DND-41 (cell line): ENCODE results near the gene ARF1.

Source experiments
- ATAC-seq: fragments of 200-7000 bp; cut with Tn5 transposase; 3 replicates; pipeline ENCODE4 v1.9.1; 2021; ENCODE audit warnings: low read depth; ENCODE audit not compliant: insufficient read depth
- DNase-seq: peaks from one replicate; pipeline ENCODE4 v3.0.0-alpha.2; 2020
- H2AFZ ChIP-seq: 2 replicates; pipeline ENCODE4 v1.6.0; 2012; ENCODE audit warnings: low read depth, low read length
- H3K27ac ChIP-seq: 2 replicates; pipeline ENCODE4 v1.5.1; 2012; ENCODE audit warnings: low read length, inconsistent platforms
- H3K27me3 ChIP-seq: fragments of 200-600 bp; sonication (generic); 2 replicates; pipeline ENCODE4 v1.6.0; 2012; ENCODE audit warnings: low read length, mild to moderate bottlenecking, inconsistent platforms; ENCODE audit not compliant: insufficient read depth, poor library complexity
- H3K36me3 ChIP-seq: 2 replicates; pipeline ENCODE4 v1.5.1; 2012; ENCODE audit warnings: low read length, inconsistent platforms; ENCODE audit not compliant: insufficient read depth
- H3K4me1 ChIP-seq: 2 replicates; pipeline ENCODE4 v1.5.1; 2012; ENCODE audit warnings: mild to moderate bottlenecking, low read length; ENCODE audit not compliant: insufficient read depth
- H3K4me2 ChIP-seq: 2 replicates; pipeline ENCODE4 v1.6.0; 2012; ENCODE audit warnings: mild to moderate bottlenecking, moderate library complexity, low read length, inconsistent platforms; ENCODE audit not compliant: insufficient read depth
- H3K4me3 ChIP-seq, 2 experiments: fragments of 200-600 bp in 1 of 2; shearing (Covaris generic) in 1 of 2; 2 replicates each; pipeline ENCODE4 v1.5.1; 2012 to 2016; ENCODE audit warnings: inconsistent platforms in 2 of 2, low read length in 2 of 2, mild to moderate bottlenecking in 2 of 2, low read depth in 1 of 2, moderate library complexity in 1 of 2
- H3K79me2 ChIP-seq: 2 replicates; pipeline ENCODE4 v1.6.0; 2012; ENCODE audit warnings: low read length, inconsistent platforms; ENCODE audit not compliant: insufficient read depth
- H3K9ac ChIP-seq: 2 replicates; pipeline ENCODE4 v1.6.0; 2012; ENCODE audit warnings: low read depth, mild to moderate bottlenecking, inconsistent platforms, low read length, moderate library complexity
- H3K9me3 ChIP-seq: 2 replicates; pipeline ENCODE4 v1.5.1; 2012; ENCODE audit warnings: low read length, moderate library complexity, mild to moderate bottlenecking, inconsistent platforms; ENCODE audit not compliant: insufficient read depth, severe bottlenecking
- H4K20me1 ChIP-seq: 2 replicates; pipeline ENCODE4 v1.6.0; 2012; ENCODE audit warnings: low read length; ENCODE audit not compliant: insufficient read depth
- CTCF ChIP-seq: IDR thresholded peaks from 2 replicates; pipeline ENCODE4 v1.5.1; 2012; ENCODE audit warnings: borderline replicate concordance, low read length, moderate library complexity, mild to moderate bottlenecking; ENCODE audit not compliant: poor library complexity, severe bottlenecking; ENCODE audit errors: extremely low read depth
- EZH2 ChIP-seq: IDR thresholded peaks from 3 replicates; pipeline ENCODE4 v1.6.1; 2012; ENCODE audit warnings: borderline replicate concordance, low read depth, mild to moderate bottlenecking, moderate library complexity, low read length, inconsistent platforms; ENCODE audit not compliant: severe bottlenecking

Gene ARF1

GRCh38 chr1:228081144-228081543, 1.4 kb upstream of the ARF1 start:
- no peak overlapping the region for H2AFZ ChIP-seq
- peaks cover 69% of the 10 kb centered on the region for H4K20me1 ChIP-seq
- DNase-seq (no peak), ATAC-seq (no peak)
- peak overlapping the region; percentile 91 for H3K4me2 ChIP-seq
- H3K27ac ChIP-seq, result peak overlapping the region; percentile 90
- H3K79me2 ChIP-seq, result peaks cover 66% of the 10 kb centered on the region
- TF ChIP-seq CTCF (no peak), EZH2 (no peak)
- H3K36me3 ChIP-seq, result peaks cover 33% of the 10 kb centered on the region
- H3K27me3 ChIP-seq, result no peaks in the 10 kb centered on the region
- H3K9ac ChIP-seq, result peak overlapping the region; percentile 98
- H3K4me3 ChIP-seq, result peak overlapping the region; percentile 77 to 98; a peak in 3 of 4 replicates
- peaks cover 45% of the 10 kb centered on the region for H3K4me1 ChIP-seq
- no peaks in the 10 kb centered on the region for H3K9me3 ChIP-seq

DNA sequence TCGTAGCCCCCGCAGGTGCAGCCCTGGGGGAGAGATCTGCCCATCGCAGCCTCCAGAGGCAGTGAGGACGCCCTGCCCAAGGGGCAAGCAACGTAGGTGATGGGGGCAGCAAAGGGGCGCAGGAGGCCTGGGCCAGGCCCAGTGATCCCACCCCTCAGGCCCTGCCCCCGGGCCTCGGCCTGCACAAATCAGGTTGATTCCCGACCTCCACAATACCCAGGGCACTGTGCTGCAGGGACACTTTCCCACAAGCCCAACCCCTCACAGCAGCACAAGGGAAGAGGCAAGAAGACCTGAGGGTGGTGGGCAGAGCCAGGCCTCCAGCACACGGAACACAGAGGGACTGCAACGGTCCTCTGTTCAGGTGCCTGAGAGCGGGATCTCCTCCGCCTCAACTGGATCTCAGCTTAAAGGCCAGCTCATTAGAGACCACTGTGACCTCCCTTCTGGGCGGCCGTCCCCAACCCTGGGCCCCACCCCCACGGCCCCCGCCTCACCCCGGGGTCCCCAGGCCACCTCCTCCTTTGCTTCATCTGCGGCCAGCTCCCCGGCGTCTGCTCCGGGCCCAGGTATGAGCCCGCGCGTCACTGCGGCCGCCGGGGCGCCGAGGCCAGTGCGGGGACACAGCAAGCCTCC, 812 bp upstream of the ARF1 start:
- Histone ChIP-seq H3K27me3 (no peaks in the 10 kb centered on the region), H4K20me1 (peaks cover 71% of the 10 kb centered on the region), H2AFZ (peak overlapping the region; percentile 87), H3K9me3 (no peaks in the 10 kb centered on the region), H3K4me3 (peak overlapping the region; percentile 77 to 98), H3K27ac (peak overlapping the region; percentile 90), H3K4me2 (peak overlapping the region; percentile 91), H3K79me2 (peaks cover 71% of the 10 kb centered on the region), H3K9ac (peak overlapping the region; percentile 98), H3K36me3 (peaks cover 36% of the 10 kb centered on the region), H3K4me1 (peaks cover 49% of the 10 kb centered on the region)
- no peak for TF ChIP-seq EZH2
- TF ChIP-seq CTCF, result no peak
- peak; percentile 27 for ATAC-seq
- DNase-seq, result peak; percentile 49

- no peaks in the 10 kb centered on the region for H3K9me3 ChIP-seq
- ATAC-seq (peak; percentile 18), DNase-seq (peak; percentile 46)
Observed at GRCh38 chr1:228082918-228083870, 686 bp downstream of the ARF1 start.

More at GRCh38 chr1:228082918-228083870, 686 bp downstream of the ARF1 start:
- Histone ChIP-seq H3K27me3 (no peaks in the 10 kb centered on the region), H2AFZ (peak overlapping the region; percentile 71), H3K4me2 (peak overlapping the region; percentile 87), H3K9ac (peak overlapping the region; percentile 98), H3K79me2 (peaks cover 86% of the 10 kb centered on the region), H3K4me1 (peaks cover 52% of the 10 kb centered on the region), H3K4me3 (peak overlapping the region; percentile 75 to 98), H3K36me3 (peaks cover 51% of the 10 kb centered on the region), H4K20me1 (peaks cover 74% of the 10 kb centered on the region), H3K27ac (peak overlapping the region; percentile 92)
- TF ChIP-seq EZH2 (no peak), CTCF (no peak)
